Superior temporal gyrus (tissue), 1 donor: ENCODE data around the gene GPC6.

Experiments used
- DNase-seq: peaks from one replicate; pipeline ENCODE4 v3.0.0-alpha.2; 2016; ENCODE audit errors: extremely low spot score

Gene GPC6

GRCh38 chr13:93966267-93966936 lies 739.8 kb downstream of the GPC6 start:
- no peak for DNase-seq

- DNase-seq, result no peak
Measured at GRCh38 chr13:93967286-93967685, 740.7 kb downstream of the GPC6 start.

- DNase-seq, result no peak
Measured at GRCh38 chr13:93975242-93975641, 748.6 kb downstream of the GPC6 start.

GRCh38 chr13:93976528-93976927 lies 749.9 kb downstream of the GPC6 start:
- no peak for DNase-seq

DNA sequence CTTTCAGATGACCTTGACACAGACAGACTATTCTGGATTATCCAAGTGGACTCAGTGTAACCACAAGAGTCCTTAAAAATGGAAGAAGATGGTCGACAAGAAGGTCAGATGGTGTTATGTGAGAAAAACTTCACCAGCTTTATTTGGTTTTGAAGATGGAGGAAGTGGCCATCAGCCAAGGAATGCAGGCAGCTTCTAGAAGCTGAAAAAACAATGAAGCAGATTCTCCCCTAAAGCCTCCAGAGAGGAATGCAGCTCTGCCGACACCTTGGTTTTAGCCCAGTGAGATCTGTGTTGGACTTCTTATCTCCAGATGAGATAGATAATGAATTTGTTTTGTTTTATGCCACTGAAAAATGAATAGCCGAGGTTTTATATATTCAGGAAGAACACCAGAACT lies 751.4 kb downstream of the GPC6 start:
- no peak for DNase-seq

DNA sequence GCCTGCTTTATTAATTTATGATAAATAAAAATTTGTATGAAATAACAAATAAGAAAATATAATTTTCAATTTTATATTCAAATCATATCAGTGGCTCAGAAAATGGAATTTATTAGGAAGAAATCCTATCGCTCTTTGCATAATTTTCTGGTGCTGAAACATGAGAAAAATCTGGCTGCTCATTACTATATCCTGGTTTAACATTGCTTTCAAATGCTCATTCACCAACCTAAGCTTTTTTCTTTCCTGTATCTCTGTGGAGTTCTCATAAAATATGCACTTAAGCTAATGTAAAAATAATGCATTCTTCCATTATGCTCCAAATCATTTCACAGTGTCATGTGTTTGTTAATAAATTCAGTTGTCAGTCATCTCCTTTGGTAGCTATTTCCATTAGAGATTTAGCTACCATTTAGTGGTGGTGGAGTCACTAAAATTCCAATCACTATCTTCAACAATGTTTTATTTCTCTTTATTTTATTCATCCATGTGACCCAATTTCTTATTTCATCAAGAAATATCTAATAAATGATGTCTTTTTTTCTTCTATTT lies 754.9 kb downstream of the GPC6 start:
- no peak for DNase-seq

DNA sequence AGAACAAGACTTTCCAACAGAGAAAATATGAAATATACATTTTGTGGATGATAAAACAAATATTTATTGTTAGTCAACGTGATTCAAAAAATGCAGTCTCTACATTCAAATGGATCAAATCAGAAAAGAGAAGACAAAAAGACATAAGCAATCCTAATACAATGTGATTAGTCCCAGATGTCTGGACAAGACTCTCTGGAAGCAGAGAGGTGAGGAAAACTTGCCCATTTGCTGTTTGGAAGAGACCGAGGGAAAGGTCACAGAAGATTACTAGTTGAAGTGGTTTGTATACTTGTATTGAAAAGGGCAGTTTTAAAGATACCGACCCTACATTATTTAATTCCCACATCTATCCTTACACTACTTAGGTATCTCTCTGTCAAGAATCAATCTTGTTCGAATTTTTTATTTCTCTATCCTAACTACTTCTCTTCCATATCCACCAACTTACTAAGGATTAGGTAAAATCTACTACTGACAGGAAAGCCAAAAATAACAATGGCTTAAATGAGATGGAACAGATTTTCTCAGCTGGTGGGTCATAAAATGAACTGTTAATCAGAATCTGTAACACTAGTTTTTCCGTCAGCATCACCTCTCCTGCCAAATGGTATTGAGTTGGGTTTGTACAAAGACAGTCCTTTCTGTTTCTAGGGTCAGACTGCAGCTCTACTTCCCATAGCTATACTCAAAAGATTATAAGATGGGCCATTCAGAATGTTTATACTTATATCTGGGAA lies 755.7 kb downstream of the GPC6 start:
- no peak for DNase-seq

GRCh38 chr13:93984052-93984451 lies 757.4 kb downstream of the GPC6 start:
- DNase-seq, result no peak

- DNase-seq, result no peak
Measured at GRCh38 chr13:93984876-93985275, 758.3 kb downstream of the GPC6 start.

- no peak for DNase-seq
Measured at GRCh38 chr13:93987458-93987857, 760.9 kb downstream of the GPC6 start.

GRCh38 chr13:93991569-93991968 lies 765.0 kb downstream of the GPC6 start:
- no peak for DNase-seq

DNA sequence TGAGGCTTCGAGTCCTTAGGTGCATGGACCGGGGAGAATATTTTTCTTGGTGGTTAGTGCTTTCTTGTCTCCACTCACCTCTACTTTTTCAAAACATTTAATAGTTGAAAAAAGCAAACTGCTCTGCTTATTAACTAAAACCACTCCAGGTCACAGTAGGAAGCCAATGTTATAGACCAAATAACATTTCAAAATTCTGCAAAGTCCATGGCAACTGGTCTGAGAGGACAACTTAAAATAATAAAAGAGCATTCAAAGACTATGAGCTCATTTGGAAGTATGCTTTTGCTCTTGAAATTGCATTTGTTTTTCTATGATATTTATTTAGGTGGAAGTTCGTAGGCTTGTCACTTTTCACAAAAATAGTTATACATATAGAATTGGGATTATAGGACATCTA lies 769.9 kb downstream of the GPC6 start:
- DNase-seq, result no peak

DNA sequence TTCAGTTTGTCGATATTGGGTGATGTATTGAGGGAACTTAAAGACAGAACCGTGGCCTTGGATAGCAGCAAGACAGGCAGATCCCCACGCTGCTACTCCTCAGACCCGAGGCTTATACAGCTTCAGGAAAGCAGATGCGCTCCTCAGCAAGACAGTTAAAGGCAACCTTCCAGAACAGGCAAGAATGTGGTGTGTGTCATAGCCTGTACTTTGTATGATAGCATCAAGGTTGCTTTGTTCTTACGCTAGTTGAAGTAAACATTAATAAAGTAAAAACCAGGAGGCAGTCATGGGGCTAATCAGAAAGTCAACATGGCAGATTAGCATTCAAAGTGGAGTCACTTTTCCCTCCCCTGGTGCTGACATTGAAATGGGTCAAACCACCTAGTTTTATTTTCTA lies 779.7 kb downstream of the GPC6 start:
- DNase-seq, result no peak

DNA sequence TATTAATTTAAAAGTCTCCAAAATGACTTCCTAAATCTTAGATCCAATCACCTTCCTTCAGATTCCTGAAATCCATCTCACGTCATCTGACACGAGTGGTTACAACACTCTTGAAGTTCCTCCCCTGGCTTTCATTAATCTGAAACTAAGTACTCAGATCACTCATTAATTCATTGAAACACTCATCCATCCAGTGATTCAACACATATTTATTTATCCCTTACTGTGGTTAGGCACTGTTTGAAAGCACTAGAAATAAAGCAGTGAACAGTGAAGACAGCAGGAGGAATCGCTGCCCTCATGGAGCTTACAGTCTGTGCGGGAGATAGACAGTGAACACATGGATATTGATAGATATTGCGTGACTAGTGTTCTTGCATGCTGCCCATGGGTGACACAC lies 780.5 kb downstream of the GPC6 start:
- DNase-seq, result no peak

DNA sequence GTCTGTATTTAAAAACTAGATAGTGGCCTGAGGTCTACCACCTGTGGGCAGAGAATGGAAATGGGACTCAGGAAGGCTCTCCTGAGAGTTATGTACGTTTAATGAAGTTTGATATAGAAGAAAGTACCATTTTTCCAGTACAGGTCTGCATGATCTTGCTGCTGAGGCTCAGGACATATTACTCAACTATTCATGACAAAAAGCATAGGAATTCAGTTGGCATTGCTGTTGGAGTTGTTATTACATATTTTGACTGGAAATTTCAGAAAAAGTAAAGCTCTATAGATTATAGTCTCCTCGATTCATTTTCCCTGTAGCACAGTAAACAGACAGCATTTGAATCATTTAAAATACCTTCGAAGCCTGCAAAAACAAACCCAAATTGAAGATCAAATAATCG lies 783.1 kb downstream of the GPC6 start:
- no peak for DNase-seq

DNA sequence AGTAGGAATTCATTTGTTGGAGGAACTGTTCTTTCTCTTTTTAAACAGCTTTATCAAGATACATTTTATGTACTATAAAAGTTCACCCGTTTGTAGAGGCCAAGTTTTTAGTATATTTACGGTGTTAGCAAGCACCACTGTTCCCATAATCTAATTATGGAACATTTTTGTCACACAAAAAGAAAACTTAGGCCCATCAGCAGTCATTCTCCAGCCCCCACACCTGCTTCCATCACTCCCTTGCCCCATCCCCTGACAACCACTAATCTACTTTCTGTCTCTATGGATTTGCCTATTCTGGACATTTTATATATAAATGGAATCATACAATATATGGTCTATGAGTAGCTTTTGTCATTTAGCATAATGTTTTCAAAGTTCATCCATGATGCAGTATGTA lies 787.9 kb downstream of the GPC6 start:
- no peak for DNase-seq

DNA sequence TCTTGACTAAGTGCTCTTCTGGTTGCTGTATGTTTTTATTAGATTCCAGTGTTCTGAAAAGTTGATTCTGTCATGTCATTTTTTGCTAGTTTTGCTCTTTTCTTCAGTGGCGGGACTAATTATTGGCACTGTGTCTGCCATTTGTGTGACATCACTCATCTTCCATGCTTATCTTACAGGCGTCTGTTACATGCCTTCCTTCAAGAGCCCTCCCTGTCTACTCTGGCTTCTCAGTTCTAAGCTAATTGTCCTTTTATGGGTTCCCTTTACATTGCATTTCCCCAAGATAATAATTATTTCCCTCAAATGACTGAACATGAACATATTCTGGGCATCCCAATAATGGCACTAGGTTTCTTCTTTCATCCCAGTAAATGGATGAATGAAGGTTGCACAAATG lies 793.8 kb downstream of the GPC6 start:
- DNase-seq, result no peak

DNA sequence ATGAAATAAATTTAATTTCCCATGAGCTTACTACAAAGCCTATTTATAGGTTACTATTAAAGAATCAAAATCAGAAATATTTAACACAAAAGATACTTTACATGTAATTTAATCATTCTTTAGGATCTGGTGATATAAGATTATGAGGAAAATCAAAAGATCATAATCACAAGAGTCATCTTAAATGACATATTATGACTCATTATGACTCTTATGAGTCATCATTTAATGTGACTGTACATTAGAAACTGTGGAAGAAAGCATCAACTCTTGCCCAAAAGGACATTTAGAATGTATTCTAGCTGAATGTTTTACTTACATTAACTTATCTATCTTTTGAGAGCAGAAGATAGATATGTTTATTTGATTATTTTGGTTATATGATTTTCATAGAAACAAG lies 794.2 kb downstream of the GPC6 start:
- no peak for DNase-seq

DNA sequence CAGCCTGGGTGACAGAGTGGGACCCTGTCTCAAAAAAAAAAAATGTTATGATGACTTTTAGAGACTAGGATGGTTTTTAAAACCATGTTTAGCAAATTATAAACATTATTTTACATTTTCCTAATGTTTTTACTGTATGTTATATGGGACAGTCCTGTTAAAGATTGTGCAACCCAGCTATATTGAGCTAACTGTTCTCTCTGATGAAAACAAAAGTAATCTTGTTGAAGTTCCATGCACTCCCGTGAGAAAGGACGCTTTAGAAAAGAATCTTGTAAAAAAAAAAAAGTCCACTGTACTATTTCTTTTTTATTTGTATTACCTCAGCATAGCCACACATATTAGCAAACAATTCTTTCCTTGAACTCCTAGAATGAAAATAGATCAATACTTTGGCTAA lies 801.6 kb downstream of the GPC6 start:
- no peak for DNase-seq

DNA sequence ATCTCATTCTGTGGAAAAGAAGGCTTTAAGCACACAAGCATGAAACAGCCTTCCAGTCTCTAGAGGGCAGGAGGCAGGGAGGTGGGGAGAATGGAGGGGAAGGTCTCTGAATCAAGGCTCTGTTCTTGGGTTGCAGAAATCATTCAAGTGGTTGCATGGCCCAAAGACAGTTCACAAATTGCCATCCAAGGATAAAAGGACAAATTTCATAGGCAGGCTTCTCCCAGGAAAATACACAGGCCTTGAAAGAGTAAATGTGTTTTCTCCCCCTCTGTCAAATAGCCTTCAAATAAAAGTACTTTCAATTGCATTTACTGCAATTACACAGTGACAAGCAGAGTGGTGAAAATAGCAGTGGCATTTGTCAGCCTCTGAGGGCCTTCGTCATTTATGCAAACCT lies 802.0 kb downstream of the GPC6 start:
- DNase-seq, result peak; percentile 18

GRCh38 chr13:94030415-94031119 lies 804.0 kb downstream of the GPC6 start:
- no peak for DNase-seq

GRCh38 chr13:94031609-94032008 lies 805.0 kb downstream of the GPC6 start:
- DNase-seq, result no peak

DNA sequence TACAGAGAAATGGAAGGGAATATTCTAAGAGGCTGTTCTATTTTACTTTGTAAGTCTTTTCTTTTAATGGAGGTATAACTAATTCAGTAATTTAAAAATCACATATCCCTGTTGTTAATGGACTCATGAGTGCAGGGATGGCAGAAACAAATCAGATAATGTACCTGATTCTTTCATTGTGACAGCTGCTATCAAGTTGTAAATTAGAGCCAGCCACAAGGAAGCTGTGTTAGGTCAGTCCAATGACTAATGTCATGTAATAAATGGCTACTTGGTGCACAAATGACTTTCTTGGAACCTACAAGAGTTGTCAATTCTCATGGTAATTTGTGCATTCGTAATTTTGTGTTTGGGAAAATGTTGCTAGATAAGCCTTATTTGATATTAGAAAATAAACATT lies 806.5 kb downstream of the GPC6 start:
- no peak for DNase-seq
